DOHH2 (cell line): ENCODE measurements around the gene DDR2.

Experiments
- EZH2phosphoT487 ChIP-seq: fragments of 200-600 bp; sonication (generic); IDR thresholded peaks from 2 replicates; pipeline ENCODE4 v1.6.1; 2017; ENCODE audit warnings: borderline replicate concordance, mild to moderate bottlenecking, antibody characterized with exemption, low read length, moderate library complexity, mixed read lengths
- TF ChIP-seq, protein P1 (sequence below): fragments of 200-600 bp; sonication (generic); IDR thresholded peaks from one replicate; pipeline ENCODE4 v1.5.1; 2014; ENCODE audit warnings: antibody characterized with exemption, mild to moderate bottlenecking, low read depth, low read length; ENCODE audit not compliant: poor library complexity, severe bottlenecking

DNA sequence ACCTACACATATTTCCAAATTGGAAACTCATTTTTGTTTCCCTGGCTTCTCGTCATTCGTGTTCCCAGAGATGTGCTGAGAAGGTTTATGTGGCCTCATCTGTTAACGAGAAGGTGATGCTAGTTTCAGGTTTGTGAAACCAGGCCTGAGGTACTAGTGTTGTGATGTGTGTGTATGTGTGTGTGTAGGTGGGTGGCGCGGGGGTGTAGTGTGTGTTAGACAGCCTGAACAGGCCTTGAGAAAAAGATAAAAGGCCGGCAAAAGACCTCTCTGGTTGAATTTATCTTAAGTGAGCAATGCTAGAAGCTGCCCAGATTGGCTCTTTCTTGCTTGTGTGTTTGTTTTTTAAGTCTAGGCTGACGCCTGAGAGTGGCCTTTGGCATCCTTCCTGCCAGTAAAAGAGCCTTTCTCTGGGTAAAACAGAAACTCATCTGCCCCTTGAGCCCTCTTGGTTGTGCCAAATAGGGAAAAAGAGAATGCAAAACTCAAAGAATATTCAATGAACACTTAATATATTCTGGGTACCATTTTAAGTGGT, 92.4 kb downstream of the DDR2 start:
- TF ChIP-seq, protein P1, sequence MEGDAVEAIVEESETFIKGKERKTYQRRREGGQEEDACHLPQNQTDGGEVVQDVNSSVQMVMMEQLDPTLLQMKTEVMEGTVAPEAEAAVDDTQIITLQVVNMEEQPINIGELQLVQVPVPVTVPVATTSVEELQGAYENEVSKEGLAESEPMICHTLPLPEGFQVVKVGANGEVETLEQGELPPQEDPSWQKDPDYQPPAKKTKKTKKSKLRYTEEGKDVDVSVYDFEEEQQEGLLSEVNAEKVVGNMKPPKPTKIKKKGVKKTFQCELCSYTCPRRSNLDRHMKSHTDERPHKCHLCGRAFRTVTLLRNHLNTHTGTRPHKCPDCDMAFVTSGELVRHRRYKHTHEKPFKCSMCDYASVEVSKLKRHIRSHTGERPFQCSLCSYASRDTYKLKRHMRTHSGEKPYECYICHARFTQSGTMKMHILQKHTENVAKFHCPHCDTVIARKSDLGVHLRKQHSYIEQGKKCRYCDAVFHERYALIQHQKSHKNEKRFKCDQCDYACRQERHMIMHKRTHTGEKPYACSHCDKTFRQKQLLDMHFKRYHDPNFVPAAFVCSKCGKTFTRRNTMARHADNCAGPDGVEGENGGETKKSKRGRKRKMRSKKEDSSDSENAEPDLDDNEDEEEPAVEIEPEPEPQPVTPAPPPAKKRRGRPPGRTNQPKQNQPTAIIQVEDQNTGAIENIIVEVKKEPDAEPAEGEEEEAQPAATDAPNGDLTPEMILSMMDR, result no peak
- no peak for TF ChIP-seq EZH2phosphoT487
